Activated B cell treated with CpG ODN at 0.5 μM for 24 hours (primary cell): ENCODE data around the gene LLPH. TPM values are rescaled to one million over a fixed set of nuclear protein-coding genes. Genes with fewer than 3 reads are reported as not detected.

Source experiments
- ATAC-seq: fragments of 200-7000 bp; cut with Tn5 transposase; one replicate; pipeline ENCODE4 v1.10.0; 2021; ENCODE audit warnings: low read depth, mild to moderate bottlenecking, moderate library complexity
- CTCF ChIA-PET: fragments of 350-600 bp; sonication (Branson Sonifier 250); formaldehyde crosslinking; loops from one replicate; lab custom pipeline; 2021; ENCODE audit warnings: antibody characterized with exemption; lab: Charles Lee
- POLR2A ChIA-PET: fragments of 350-600 bp; sonication (Branson Sonifier 250); formaldehyde crosslinking; loops from one replicate; lab custom pipeline; 2021; ENCODE audit warnings: antibody characterized with exemption; lab: Charles Lee
- DNase-seq: peaks from one replicate; pipeline ENCODE4 v3.0.0; 2022
- H3K27ac Mint-ChIP-seq: one replicate; pipeline ENCODE4 v1.8.0; 2020; ENCODE audit warnings: mixed read lengths
- H3K27me3 Mint-ChIP-seq: one replicate; pipeline ENCODE4 v1.8.0; 2021; ENCODE audit warnings: mixed read lengths
- H3K36me3 Mint-ChIP-seq: one replicate; pipeline ENCODE4 v1.8.0; 2021; ENCODE audit warnings: low read depth, mixed read lengths
- H3K4me1 Mint-ChIP-seq: one replicate; pipeline ENCODE4 v1.8.0; 2021; ENCODE audit warnings: mixed read lengths
- H3K4me3 Mint-ChIP-seq: one replicate; pipeline ENCODE4 v1.8.0; 2020; ENCODE audit warnings: mild to moderate bottlenecking, mixed read lengths
- H3K9me3 Mint-ChIP-seq: one replicate; pipeline ENCODE4 v1.8.0; 2020; ENCODE audit warnings: mixed read lengths
- intact Hi-C: fragments of 100-400 bp; cut with micrococcal nuclease; formaldehyde crosslinking; loops from one replicate; pipeline ENCODE4 v1.15.1; 2024
- total RNA-seq: library from RNA; stranded (reverse); gene quantifications from 2 replicates; pipeline ENCODE4 v1.2.3, GENCODE V29; 2022
- TF ChIP-seq, protein P1 (sequence below): fragments of 200-600 bp; IDR thresholded peaks from one replicate; pipeline ENCODE4 v1.8.0; 2022; ENCODE audit warnings: antibody characterized with exemption, mild to moderate bottlenecking

The LLPH gene
- total RNA-seq, 1 donor from 2014 or later, result 29.5 TPM

DNA sequence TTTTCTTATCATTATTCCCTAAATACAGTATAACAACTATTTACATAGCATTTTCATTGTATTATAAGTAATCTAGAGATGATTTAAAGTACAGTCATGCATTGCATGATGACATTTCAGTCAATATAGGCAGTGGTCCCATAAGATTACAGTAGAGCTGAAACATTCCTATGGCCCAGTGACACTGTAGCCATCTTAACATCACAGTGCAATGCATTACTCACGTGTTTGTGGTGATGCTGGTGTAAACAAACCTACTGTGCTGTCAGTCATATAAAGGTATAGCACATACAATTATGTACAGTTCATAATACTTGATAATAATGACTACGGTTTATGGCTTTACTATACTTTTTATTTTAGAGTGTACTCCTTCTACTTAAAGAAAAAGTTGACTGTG lies 13.3 kb downstream of the LLPH start:
- H3K9me3 Mint-ChIP-seq, result no peaks in the 10 kb centered on the region
- no peak overlapping the region for H3K27ac Mint-ChIP-seq
- ATAC-seq, result no peak
- ChIA-PET POLR2A (no interaction called here), CTCF (interaction anchor here (1.0 kb wide), 1 partner anchor 9 kb away, joined by 3 read pairs; no protein-coding TSS in a partner anchor)
- H3K4me1 Mint-ChIP-seq, result no peaks in the 10 kb centered on the region
- peaks cover 21% of the 10 kb centered on the region for H3K36me3 Mint-ChIP-seq
- TF ChIP-seq, protein P1, sequence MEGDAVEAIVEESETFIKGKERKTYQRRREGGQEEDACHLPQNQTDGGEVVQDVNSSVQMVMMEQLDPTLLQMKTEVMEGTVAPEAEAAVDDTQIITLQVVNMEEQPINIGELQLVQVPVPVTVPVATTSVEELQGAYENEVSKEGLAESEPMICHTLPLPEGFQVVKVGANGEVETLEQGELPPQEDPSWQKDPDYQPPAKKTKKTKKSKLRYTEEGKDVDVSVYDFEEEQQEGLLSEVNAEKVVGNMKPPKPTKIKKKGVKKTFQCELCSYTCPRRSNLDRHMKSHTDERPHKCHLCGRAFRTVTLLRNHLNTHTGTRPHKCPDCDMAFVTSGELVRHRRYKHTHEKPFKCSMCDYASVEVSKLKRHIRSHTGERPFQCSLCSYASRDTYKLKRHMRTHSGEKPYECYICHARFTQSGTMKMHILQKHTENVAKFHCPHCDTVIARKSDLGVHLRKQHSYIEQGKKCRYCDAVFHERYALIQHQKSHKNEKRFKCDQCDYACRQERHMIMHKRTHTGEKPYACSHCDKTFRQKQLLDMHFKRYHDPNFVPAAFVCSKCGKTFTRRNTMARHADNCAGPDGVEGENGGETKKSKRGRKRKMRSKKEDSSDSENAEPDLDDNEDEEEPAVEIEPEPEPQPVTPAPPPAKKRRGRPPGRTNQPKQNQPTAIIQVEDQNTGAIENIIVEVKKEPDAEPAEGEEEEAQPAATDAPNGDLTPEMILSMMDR, result no peak
- no peaks in the 10 kb centered on the region for H3K27me3 Mint-ChIP-seq
- intact Hi-C loops, result no loop called here
- no peak overlapping the region for H3K4me3 Mint-ChIP-seq
- DNase-seq, result no peak

DNA sequence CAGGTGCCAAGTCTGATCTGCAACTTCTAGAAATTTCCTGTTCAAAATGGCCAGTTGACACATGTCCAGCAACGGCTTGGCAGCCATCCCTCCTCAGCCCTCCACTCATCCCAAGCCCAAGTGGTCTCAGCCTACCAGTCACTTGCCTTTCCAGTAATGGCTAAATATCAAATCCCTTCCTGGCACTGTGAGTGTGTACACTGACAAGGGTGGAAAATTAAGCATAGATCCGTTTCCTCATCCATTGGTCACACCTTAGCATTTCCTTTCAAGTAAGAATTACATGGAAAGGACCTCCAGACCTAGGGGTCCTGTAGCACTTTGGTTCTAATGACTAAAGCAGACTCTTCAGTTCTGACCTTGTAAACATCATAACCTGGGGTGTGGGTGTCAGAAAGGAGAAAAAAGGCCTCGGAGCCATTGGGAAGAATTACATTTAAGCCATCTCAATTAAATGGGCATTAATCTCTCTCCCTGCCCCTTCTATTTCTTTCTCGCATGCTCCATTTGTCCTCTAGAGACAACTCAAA lies 15.4 kb downstream of the LLPH start:
- intact Hi-C loops, result no loop called here
- Mint-ChIP-seq H3K4me1 (no peaks in the 10 kb centered on the region), H3K27ac (no peak overlapping the region), H3K9me3 (no peaks in the 10 kb centered on the region), H3K36me3 (peaks cover 10% of the 10 kb centered on the region), H3K4me3 (no peak overlapping the region), H3K27me3 (no peaks in the 10 kb centered on the region)
- ChIA-PET POLR2A (no interaction called here), CTCF (no interaction called here)
- DNase-seq (no peak), ATAC-seq (no peak)
- TF ChIP-seq, protein P1, result no peak

DNA sequence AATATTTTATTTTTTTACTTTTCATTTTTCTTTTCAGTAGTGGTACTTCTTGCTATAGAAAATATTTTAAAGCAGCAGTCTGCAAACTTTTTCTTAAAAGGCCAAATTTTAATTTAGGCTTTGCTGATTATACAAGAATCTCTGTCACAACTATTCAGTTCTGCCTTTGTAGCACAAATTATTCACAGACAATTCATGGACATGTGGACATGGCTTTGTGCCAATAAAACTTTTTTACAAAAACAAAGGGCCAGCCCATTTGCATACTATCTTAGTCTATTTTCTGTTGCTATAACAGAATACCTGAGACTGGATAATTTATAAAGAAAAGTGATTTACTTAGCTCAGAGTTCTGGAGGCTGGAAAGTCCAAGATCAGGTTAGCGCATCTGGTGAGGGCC lies 17.1 kb downstream of the LLPH start:
- intact Hi-C loops, result no loop called here
- Mint-ChIP-seq H3K9me3 (no peaks in the 10 kb centered on the region), H3K4me3 (no peak overlapping the region), H3K27ac (no peak overlapping the region), H3K4me1 (no peaks in the 10 kb centered on the region), H3K36me3 (no peaks in the 10 kb centered on the region), H3K27me3 (no peaks in the 10 kb centered on the region)
- DNase-seq, result no peak
- no peak for ATAC-seq
- TF ChIP-seq, protein P1, result no peak
- ChIA-PET CTCF (interaction anchor here (1.2 kb wide), 1 partner anchor 10 kb away, joined by 3 read pairs; no protein-coding TSS in a partner anchor), POLR2A (no interaction called here)

DNA sequence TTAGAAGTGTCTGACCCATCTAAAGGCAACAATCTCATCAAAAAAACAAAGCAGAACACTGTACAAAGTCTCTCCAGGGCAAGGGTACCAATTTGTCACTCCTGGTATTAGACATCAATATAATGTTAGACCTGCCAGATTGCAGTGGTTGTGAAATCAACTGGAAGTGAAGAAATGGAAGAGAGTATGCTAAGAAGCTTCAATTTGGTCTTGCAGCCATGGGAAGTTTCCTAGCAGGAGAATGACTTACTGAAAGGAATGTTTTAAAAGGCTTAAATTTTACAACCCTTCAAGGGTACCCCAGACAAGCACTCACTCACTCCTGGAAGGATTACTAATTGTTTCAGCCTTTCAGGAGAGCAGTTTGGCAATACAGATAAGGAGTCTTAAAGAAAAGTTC lies 18.9 kb downstream of the LLPH start:
- DNase-seq, result no peak
- ATAC-seq, result no peak
- Mint-ChIP-seq H3K4me3 (no peak overlapping the region), H3K27ac (no peak overlapping the region), H3K27me3 (peaks cover 4% of the 10 kb centered on the region), H3K9me3 (no peaks in the 10 kb centered on the region), H3K4me1 (peaks cover 3% of the 10 kb centered on the region), H3K36me3 (no peaks in the 10 kb centered on the region)
- TF ChIP-seq, protein P1, result no peak
- ChIA-PET CTCF (no interaction called here), POLR2A (no interaction called here)
- intact Hi-C loops, result no loop called here

DNA sequence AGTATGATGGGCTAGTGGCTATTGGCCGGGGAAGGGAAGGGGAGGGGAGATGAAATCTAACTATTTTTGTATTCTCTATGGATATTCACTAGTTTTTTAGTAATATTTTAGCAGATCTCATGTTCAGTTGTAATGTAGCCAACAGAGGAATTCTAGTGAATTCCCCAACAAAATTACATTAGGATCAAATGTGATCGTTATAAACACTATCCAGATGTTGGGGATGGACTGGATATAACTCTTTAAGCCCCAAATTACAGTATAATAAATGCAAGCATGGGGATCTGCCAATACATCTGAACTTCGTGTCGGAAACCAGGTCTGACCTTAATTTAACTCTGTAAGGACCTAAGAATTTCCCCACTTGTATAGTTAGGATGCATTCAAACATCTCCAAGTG lies 21.5 kb downstream of the LLPH start:
- Mint-ChIP-seq H3K4me3 (no peak overlapping the region), H3K27ac (no peak overlapping the region), H3K36me3 (no peaks in the 10 kb centered on the region), H3K4me1 (peaks cover 3% of the 10 kb centered on the region), H3K27me3 (peaks cover 6% of the 10 kb centered on the region), H3K9me3 (no peaks in the 10 kb centered on the region)
- intact Hi-C loops, result no loop called here
- TF ChIP-seq, protein P1, result no peak
- DNase-seq (no peak), ATAC-seq (no peak)
- CTCF ChIA-PET, result no interaction called here
- POLR2A ChIA-PET, result no interaction called here
